HCT116 (cell line): ENCODE measurements around the gene ARHGAP23. TPM values are rescaled to one million over a fixed set of nuclear protein-coding genes. Genes with fewer than 3 reads are reported as not detected.

Experiments used
- ATAC-seq: fragments of 200-7000 bp; cut with Tn5 transposase; 2 replicates; pipeline ENCODE4 v1.9.1; 2020; ENCODE audit warnings: mild to moderate bottlenecking, moderate library complexity
- BruUV-seq: library from RNA; stranded (reverse); fragments of 400-500 nt; replicated peaks from 2 replicates; lab custom pipeline; 2021; lab: Mats Ljungman, UMichigan
- CTCF ChIA-PET: fragments of 300-600 bp; sonication (Branson Sonifier 250); formaldehyde crosslinking; loops from one replicate; lab custom pipeline; 2021; ENCODE audit warnings: antibody characterized with exemption; lab: Charles Lee
- POLR2A ChIA-PET: fragments of 300-600, 350-600 bp; sonication (Branson Sonifier 250); formaldehyde crosslinking; loops from one replicate; lab custom pipeline; 2021; ENCODE audit warnings: antibody characterized with exemption; lab: Charles Lee
- RAD21 ChIA-PET, 2 experiments: fragments of 300-600 bp; sonication (Branson Sonifier 250); formaldehyde crosslinking; loops; one replicate each; lab custom pipeline; 2023; ENCODE audit warnings: low total read pairs in 2 of 2; ENCODE audit not compliant: uncharacterized antibody in 2 of 2, unreplicated experiment in 2 of 2, low non-redundant PET in 1 of 2; lab: Charles Lee
- DNase-seq: peaks from one replicate; pipeline ENCODE4 v3.0.0-alpha.2; 2010; ENCODE audit warnings: low read depth, low spot score
- H2AFZ ChIP-seq: fragments of 200-600 bp; shearing (Covaris generic), sonication (generic); 2 replicates; pipeline ENCODE4 v1.6.1; 2017; ENCODE audit warnings: low read depth, mixed run types, mixed read lengths, antibody characterized with exemption, low read length; ENCODE audit not compliant: poor library complexity, severe bottlenecking
- H3K27ac ChIP-seq: 2 replicates; pipeline ENCODE4 v1.5.1; 2012; ENCODE audit warnings: low read depth, low read length
- H3K27me3 ChIP-seq: fragments of 200-600 bp; sonication (generic); 2 replicates; pipeline ENCODE4 v1.6.1; 2016; ENCODE audit warnings: mixed run types, low read length, mixed read lengths; ENCODE audit not compliant: insufficient read depth
- H3K36me3 ChIP-seq, 2 experiments: fragments of 200-500 bp in 1 of 2; fragments of 200-600 bp in 1 of 2; sonication (Bioruptor generic) in 1 of 2; sonication (generic) in 1 of 2; 2 replicates each; pipeline versions ENCODE4 v1.5.1 to v1.6.1; 2014 to 2016; ENCODE audit warnings: low read length in 2 of 2, inconsistent platforms in 1 of 2, mixed read lengths in 1 of 2, mixed run types in 1 of 2; ENCODE audit not compliant: insufficient read depth in 2 of 2, control insufficient read depth in 1 of 2
- H3K4me1 ChIP-seq, 2 experiments: fragments of 200-600 bp in 1 of 2; sonication (generic) in 1 of 2; 2 replicates each; pipeline versions ENCODE4 v1.5.1 to v1.6.1; 2012 to 2017; ENCODE audit warnings: low read length in 2 of 2, inconsistent platforms in 1 of 2, mild to moderate bottlenecking in 1 of 2, mixed read lengths in 1 of 2, mixed run types in 1 of 2, moderate library complexity in 1 of 2; ENCODE audit not compliant: insufficient read depth in 2 of 2, control insufficient read depth in 1 of 2
- H3K4me2 ChIP-seq: fragments of 200-600 bp; sonication (generic); 2 replicates; pipeline ENCODE4 v1.6.1; 2017; ENCODE audit warnings: mixed run types, low read length, mixed read lengths
- H3K4me3 ChIP-seq, 2 experiments: fragments of 200-600 bp in 1 of 2; sonication (generic) in 1 of 2; replicated peaks in 1 of 2; 2 replicates each; pipeline ENCODE4 v1.5.1; 2011 to 2016; ENCODE audit warnings: low read length in 2 of 2, control low read depth in 1 of 2, low read depth in 1 of 2, mild to moderate bottlenecking in 1 of 2, mixed read lengths in 1 of 2, mixed run types in 1 of 2
- H3K79me2 ChIP-seq: fragments of 200-600 bp; sonication (generic); 2 replicates; pipeline ENCODE4 v1.6.1; 2017; ENCODE audit warnings: mild to moderate bottlenecking, mixed run types, low read length, moderate library complexity, mixed read lengths; ENCODE audit not compliant: insufficient read depth
- H3K9ac ChIP-seq: fragments of 200-600 bp; sonication (generic); 2 replicates; pipeline ENCODE4 v1.6.1; 2016; ENCODE audit warnings: low read length, mixed read lengths
- H3K9me2 ChIP-seq: fragments of 200-600 bp; sonication (generic), shearing (Covaris generic); 2 replicates; pipeline ENCODE4 v1.6.1; 2017; ENCODE audit warnings: mixed run types, mild to moderate bottlenecking, moderate library complexity; ENCODE audit not compliant: insufficient read depth
- H3K9me3 ChIP-seq, 2 experiments: fragments of 200-500 bp in 1 of 2; fragments of 200-600 bp in 1 of 2; sonication (Bioruptor generic) in 1 of 2; sonication (generic) in 1 of 2; 2 replicates each; pipeline ENCODE4 v1.6.1; 2014 to 2017; ENCODE audit warnings: low read length in 2 of 2, mixed read lengths in 2 of 2, inconsistent platforms in 1 of 2, low read depth in 1 of 2, mild to moderate bottlenecking in 1 of 2, mixed run types in 1 of 2, moderate library complexity in 1 of 2; ENCODE audit not compliant: control insufficient read depth in 1 of 2, insufficient read depth in 1 of 2
- H4K20me1 ChIP-seq: fragments of 200-600 bp; sonication (generic), shearing (Covaris generic); 2 replicates; pipeline ENCODE4 v1.6.1; 2017; ENCODE audit warnings: mixed run types, mild to moderate bottlenecking, moderate library complexity; ENCODE audit not compliant: insufficient read depth
- CBX3 ChIP-seq: IDR thresholded peaks from 2 replicates; pipeline ENCODE4 v1.6.1; 2012; ENCODE audit warnings: low read depth
- CEBPB ChIP-seq: IDR thresholded peaks from 2 replicates; pipeline ENCODE4 v1.6.1; 2012; ENCODE audit warnings: low read depth
- EGR1 ChIP-seq: IDR thresholded peaks from 2 replicates; pipeline ENCODE4 v1.6.1; 2012; ENCODE audit warnings: low read depth
- ELF1 ChIP-seq: IDR thresholded peaks from 2 replicates; pipeline ENCODE4 v1.6.1; 2012; ENCODE audit warnings: low read depth, borderline replicate concordance
- EZH2phosphoT487 ChIP-seq: fragments of 200-600 bp; IDR thresholded peaks from 2 replicates; pipeline ENCODE4 v1.6.1; 2018; ENCODE audit warnings: antibody characterized with exemption, borderline replicate concordance
- FOSL1 ChIP-seq: IDR thresholded peaks from 2 replicates; pipeline ENCODE4 v1.6.1; 2012; ENCODE audit warnings: low read depth
- JUND ChIP-seq: IDR thresholded peaks from 2 replicates; pipeline ENCODE4 v1.6.1; 2012
- POLR2A ChIP-seq: IDR thresholded peaks from 2 replicates; pipeline ENCODE4 v1.7.0; 2011; ENCODE audit warnings: borderline replicate concordance; ENCODE audit not compliant: insufficient read depth, insufficient read length; ENCODE audit errors: extremely low read depth
- POLR2AphosphoS5 ChIP-seq: IDR thresholded peaks from 2 replicates; pipeline ENCODE4 v1.6.1; 2011; ENCODE audit warnings: mild to moderate bottlenecking, low read depth, low read length, moderate library complexity
- SIN3A ChIP-seq: IDR thresholded peaks from 2 replicates; pipeline ENCODE4 v1.6.1; 2012; ENCODE audit warnings: low read depth
- SP1 ChIP-seq: IDR thresholded peaks from 2 replicates; pipeline ENCODE4 v1.6.1; 2012; ENCODE audit warnings: low read depth
- SRF ChIP-seq: IDR thresholded peaks from 2 replicates; pipeline ENCODE4 v1.6.1; 2012; ENCODE audit warnings: low read depth
- TCF7L2 ChIP-seq: IDR thresholded peaks from 2 replicates; pipeline ENCODE4 v1.7.0; 2011; ENCODE audit warnings: borderline replicate concordance, inconsistent platforms; ENCODE audit not compliant: insufficient read depth, insufficient read length; ENCODE audit errors: extremely low read depth
- YY1 ChIP-seq: IDR thresholded peaks from 2 replicates; pipeline ENCODE4 v1.6.1; 2011; ENCODE audit warnings: low read length, low read depth, moderate library complexity, mild to moderate bottlenecking; ENCODE audit not compliant: insufficient replicate concordance; ENCODE audit errors: extremely low read depth
- ZFX ChIP-seq: fragments of 450-650 bp; IDR thresholded peaks from 2 replicates; pipeline ENCODE4 v1.6.1; 2017
- ZNF274 ChIP-seq: fragments of 200-500 bp; sonication (Bioruptor generic); IDR thresholded peaks from 2 replicates; pipeline ENCODE4 v1.6.1; 2014; ENCODE audit warnings: mild to moderate bottlenecking, low read depth, low read length, inconsistent platforms
- intact Hi-C: fragments of 100-400 bp; cut with micrococcal nuclease; formaldehyde crosslinking; loops from 2 replicates; pipeline ENCODE4 v1.10.0; 2022
- total RNA-seq: library from RNA; stranded (reverse); gene quantifications from one replicate; pipeline ENCODE4 v1.2.1, GENCODE V29; 2021; ENCODE audit not compliant: unreplicated experiment
- TF ChIP-seq, protein P1 (sequence below): IDR thresholded peaks from 2 replicates; pipeline ENCODE4 v1.6.1; 2011; ENCODE audit warnings: mild to moderate bottlenecking, low read length, moderate library complexity; ENCODE audit not compliant: insufficient replicate concordance; ENCODE audit errors: extremely low read depth
- TF ChIP-seq, protein P2 (sequence below): IDR thresholded peaks from 2 replicates; pipeline ENCODE4 v1.6.1; 2012
- TF ChIP-seq, protein P3 (sequence below), 3 experiments: fragments of 200-600 bp in 1 of 3; sonication (generic) in 1 of 3; IDR thresholded peaks in 2 of 3; conservative IDR thresholded peaks in 1 of 3; 2 replicates each; pipeline ENCODE4 v1.5.1; 2012 to 2017; ENCODE audit warnings: low read depth in 2 of 3, low read length in 2 of 3, antibody characterized with exemption in 1 of 3, borderline replicate concordance in 1 of 3, control low read depth in 1 of 3, mild to moderate bottlenecking in 1 of 3, mixed read lengths in 1 of 3, mixed run types in 1 of 3, moderate library complexity in 1 of 3; ENCODE audit not compliant: insufficient read depth in 1 of 3
- TF ChIP-seq, protein P4 (sequence below): IDR thresholded peaks from 2 replicates; pipeline ENCODE4 v1.6.1; 2012; ENCODE audit warnings: low read depth

The ARHGAP23 gene
- total RNA-seq, 1 experiment from 2014 or later: 41.0 TPM

DNA sequence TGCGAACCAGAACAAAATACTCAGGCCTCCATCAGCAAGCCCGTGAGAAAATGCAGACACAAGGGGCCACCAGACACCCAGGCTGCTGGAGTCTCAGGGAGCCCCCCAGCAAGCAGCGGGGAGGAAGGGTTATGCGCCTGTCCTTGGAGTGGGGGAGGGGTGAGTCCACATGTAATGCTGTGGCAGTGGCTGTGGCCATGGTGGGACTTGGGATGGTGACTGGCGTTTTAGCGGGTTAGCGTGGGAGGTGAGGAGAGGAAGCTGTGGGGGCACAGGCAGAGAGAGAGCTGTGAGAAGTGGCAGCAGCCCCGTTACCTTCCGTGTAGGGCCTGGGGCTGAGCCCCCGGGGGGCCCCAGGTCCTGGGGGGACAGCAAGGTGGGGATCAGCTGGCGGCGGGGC is 119.2 kb downstream of the ARHGAP23 start:
- H3K27me3 ChIP-seq: no peaks in the 10 kb centered on the region
- DNase-seq: no peak
- H3K79me2 ChIP-seq: no peaks in the 10 kb centered on the region
- H3K9me3 ChIP-seq: no peaks in the 10 kb centered on the region
- no peak overlapping the region for H3K9ac ChIP-seq
- H3K4me3 ChIP-seq: no peak overlapping the region
- no peak overlapping the region for H2AFZ ChIP-seq
- no peaks in the 10 kb centered on the region for H3K36me3 ChIP-seq
- H3K4me2 ChIP-seq: no peak overlapping the region
- TF ChIP-seq SIN3A (no peak), TCF7L2 (no peak), ZNF274 (no peak), EZH2phosphoT487 (no peak), CBX3 (no peak), EGR1 (no peak), YY1 (no peak), JUND (no peak), FOSL1 (no peak), ELF1 (no peak), POLR2AphosphoS5 (no peak), SP1 (no peak), POLR2A (no peak), CEBPB (no peak), SRF (no peak), ZFX (no peak)
- TF ChIP-seq, protein P1, sequence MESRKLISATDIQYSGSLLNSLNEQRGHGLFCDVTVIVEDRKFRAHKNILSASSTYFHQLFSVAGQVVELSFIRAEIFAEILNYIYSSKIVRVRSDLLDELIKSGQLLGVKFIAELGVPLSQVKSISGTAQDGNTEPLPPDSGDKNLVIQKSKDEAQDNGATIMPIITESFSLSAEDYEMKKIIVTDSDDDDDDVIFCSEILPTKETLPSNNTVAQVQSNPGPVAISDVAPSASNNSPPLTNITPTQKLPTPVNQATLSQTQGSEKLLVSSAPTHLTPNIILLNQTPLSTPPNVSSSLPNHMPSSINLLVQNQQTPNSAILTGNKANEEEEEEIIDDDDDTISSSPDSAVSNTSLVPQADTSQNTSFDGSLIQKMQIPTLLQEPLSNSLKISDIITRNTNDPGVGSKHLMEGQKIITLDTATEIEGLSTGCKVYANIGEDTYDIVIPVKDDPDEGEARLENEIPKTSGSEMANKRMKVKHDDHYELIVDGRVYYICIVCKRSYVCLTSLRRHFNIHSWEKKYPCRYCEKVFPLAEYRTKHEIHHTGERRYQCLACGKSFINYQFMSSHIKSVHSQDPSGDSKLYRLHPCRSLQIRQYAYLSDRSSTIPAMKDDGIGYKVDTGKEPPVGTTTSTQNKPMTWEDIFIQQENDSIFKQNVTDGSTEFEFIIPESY: no peak
- TF ChIP-seq, protein P2, sequence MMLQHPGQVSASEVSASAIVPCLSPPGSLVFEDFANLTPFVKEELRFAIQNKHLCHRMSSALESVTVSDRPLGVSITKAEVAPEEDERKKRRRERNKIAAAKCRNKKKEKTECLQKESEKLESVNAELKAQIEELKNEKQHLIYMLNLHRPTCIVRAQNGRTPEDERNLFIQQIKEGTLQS: no peak
- TF ChIP-seq, protein P3, sequence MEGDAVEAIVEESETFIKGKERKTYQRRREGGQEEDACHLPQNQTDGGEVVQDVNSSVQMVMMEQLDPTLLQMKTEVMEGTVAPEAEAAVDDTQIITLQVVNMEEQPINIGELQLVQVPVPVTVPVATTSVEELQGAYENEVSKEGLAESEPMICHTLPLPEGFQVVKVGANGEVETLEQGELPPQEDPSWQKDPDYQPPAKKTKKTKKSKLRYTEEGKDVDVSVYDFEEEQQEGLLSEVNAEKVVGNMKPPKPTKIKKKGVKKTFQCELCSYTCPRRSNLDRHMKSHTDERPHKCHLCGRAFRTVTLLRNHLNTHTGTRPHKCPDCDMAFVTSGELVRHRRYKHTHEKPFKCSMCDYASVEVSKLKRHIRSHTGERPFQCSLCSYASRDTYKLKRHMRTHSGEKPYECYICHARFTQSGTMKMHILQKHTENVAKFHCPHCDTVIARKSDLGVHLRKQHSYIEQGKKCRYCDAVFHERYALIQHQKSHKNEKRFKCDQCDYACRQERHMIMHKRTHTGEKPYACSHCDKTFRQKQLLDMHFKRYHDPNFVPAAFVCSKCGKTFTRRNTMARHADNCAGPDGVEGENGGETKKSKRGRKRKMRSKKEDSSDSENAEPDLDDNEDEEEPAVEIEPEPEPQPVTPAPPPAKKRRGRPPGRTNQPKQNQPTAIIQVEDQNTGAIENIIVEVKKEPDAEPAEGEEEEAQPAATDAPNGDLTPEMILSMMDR (IDR thresholded peaks at IDR 0.05 in 2 of 3, conservative IDR thresholded peaks at IDR 0.05 in 1 of 3; ENCODE audit: borderline replicate concordance in 1 of 3, insufficient read depth in 1 of 3, low read depth in 2 of 3, low read length in 2 of 3): no peak
- TF ChIP-seq, protein P4, sequence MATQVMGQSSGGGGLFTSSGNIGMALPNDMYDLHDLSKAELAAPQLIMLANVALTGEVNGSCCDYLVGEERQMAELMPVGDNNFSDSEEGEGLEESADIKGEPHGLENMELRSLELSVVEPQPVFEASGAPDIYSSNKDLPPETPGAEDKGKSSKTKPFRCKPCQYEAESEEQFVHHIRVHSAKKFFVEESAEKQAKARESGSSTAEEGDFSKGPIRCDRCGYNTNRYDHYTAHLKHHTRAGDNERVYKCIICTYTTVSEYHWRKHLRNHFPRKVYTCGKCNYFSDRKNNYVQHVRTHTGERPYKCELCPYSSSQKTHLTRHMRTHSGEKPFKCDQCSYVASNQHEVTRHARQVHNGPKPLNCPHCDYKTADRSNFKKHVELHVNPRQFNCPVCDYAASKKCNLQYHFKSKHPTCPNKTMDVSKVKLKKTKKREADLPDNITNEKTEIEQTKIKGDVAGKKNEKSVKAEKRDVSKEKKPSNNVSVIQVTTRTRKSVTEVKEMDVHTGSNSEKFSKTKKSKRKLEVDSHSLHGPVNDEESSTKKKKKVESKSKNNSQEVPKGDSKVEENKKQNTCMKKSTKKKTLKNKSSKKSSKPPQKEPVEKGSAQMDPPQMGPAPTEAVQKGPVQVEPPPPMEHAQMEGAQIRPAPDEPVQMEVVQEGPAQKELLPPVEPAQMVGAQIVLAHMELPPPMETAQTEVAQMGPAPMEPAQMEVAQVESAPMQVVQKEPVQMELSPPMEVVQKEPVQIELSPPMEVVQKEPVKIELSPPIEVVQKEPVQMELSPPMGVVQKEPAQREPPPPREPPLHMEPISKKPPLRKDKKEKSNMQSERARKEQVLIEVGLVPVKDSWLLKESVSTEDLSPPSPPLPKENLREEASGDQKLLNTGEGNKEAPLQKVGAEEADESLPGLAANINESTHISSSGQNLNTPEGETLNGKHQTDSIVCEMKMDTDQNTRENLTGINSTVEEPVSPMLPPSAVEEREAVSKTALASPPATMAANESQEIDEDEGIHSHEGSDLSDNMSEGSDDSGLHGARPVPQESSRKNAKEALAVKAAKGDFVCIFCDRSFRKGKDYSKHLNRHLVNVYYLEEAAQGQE: no peak
- no peaks in the 10 kb centered on the region for H4K20me1 ChIP-seq
- ATAC-seq: no peak
- ChIA-PET POLR2A (no interaction called here), RAD21 (no interaction called here), CTCF (interaction anchor here (1.1 to 3.9 kb wide), 2 partner anchors 10 kb away, joined by 3 to 25 read pairs; no protein-coding TSS in a partner anchor)
- no peaks in the 10 kb centered on the region for H3K9me2 ChIP-seq
- intact Hi-C loops: no loop called here
- no TSS peak for BruUV-seq
- no peak overlapping the region for H3K27ac ChIP-seq
- H3K4me1 ChIP-seq: peaks cover 0 to 5% of the 10 kb centered on the region in 2 experiments; a peak in 1 of 4 replicates
